ENCODE results near the gene DPP6.

- TF ChIP-seq, protein P1, sequence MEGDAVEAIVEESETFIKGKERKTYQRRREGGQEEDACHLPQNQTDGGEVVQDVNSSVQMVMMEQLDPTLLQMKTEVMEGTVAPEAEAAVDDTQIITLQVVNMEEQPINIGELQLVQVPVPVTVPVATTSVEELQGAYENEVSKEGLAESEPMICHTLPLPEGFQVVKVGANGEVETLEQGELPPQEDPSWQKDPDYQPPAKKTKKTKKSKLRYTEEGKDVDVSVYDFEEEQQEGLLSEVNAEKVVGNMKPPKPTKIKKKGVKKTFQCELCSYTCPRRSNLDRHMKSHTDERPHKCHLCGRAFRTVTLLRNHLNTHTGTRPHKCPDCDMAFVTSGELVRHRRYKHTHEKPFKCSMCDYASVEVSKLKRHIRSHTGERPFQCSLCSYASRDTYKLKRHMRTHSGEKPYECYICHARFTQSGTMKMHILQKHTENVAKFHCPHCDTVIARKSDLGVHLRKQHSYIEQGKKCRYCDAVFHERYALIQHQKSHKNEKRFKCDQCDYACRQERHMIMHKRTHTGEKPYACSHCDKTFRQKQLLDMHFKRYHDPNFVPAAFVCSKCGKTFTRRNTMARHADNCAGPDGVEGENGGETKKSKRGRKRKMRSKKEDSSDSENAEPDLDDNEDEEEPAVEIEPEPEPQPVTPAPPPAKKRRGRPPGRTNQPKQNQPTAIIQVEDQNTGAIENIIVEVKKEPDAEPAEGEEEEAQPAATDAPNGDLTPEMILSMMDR (IDR thresholded peaks at IDR 0.05), result no peak
- no peak for TF ChIP-seq POLR2A (IDR thresholded peaks at IDR 0.05)
Measured at GRCh38 chr7:154517768-154518167, 465.6 kb downstream of the DPP6 start.
